Memory B cell (primary cell): ENCODE measurements around the gene LIN37.
A peak's percentile ranks its signal among the peaks of the same experiment; 100 is the strongest.

Experiments used
- ATAC-seq: fragments of 150-1000 bp; cut with Tn5 transposase; 2 replicates; pipeline ENCODE4 v1.10.0; 2021; ENCODE audit warnings: low read depth, mild to moderate bottlenecking, moderate library complexity
- DNase-seq, 2 donors: peaks; one replicate each; pipeline ENCODE4 v3.0.0; 2022; ENCODE audit warnings: low spot score in 2 of 2
- H3K27ac Mint-ChIP-seq: one replicate; pipeline ENCODE4 v1.8.0; 2022; ENCODE audit warnings: mild to moderate bottlenecking, moderate library complexity, mixed read lengths
- H3K27me3 Mint-ChIP-seq: one replicate; pipeline ENCODE4 v1.8.0; 2022; ENCODE audit warnings: mixed read lengths
- H3K36me3 Mint-ChIP-seq: one replicate; pipeline ENCODE4 v1.8.0; 2022; ENCODE audit warnings: mild to moderate bottlenecking, mixed read lengths
- H3K4me1 Mint-ChIP-seq: one replicate; pipeline ENCODE4 v1.8.0; 2022; ENCODE audit warnings: mixed read lengths
- H3K4me3 Mint-ChIP-seq: one replicate; pipeline ENCODE4 v1.8.0; 2022; ENCODE audit warnings: mild to moderate bottlenecking, moderate library complexity, mixed read lengths
- H3K9me3 Mint-ChIP-seq: one replicate; pipeline ENCODE4 v1.8.0; 2022; ENCODE audit warnings: mixed read lengths

LIN37 gene

DNA sequence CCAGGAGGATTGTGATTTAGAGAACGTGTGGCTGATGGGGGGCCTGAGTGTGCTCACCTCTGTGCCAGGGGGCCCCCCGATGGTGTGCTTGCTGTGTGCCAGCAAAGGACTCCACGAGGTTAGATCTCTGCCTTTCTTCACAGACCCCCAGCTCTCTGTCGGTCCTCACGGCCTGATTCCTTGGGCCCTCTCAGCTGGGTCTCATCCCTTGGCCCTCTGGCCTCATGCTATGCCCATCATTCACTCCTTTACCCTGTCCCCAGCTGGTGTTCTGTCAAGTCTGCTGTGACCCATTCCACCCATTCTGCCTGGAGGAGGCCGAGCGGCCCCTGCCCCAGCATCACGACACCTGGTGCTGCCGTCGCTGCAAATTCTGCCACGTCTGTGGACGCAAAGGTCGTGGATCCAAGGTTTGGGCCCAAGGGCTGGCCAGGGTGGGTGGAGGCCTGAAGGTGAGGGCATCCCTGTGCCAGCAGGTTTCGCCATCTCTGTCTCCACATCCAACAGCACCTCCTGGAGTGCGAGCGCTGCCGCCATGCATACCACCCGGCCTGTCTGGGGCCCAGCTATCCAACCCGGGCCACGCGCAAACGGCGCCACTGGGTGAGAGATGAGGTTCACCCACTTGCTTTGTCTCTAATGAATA lies 23.0 kb upstream of the LIN37 start:
- Mint-ChIP-seq H3K4me1 (peaks cover 5% of the 10 kb centered on the region), H3K4me3 (no peak overlapping the region), H3K9me3 (no peaks in the 10 kb centered on the region), H3K27me3 (no peaks in the 10 kb centered on the region), H3K36me3 (peaks cover 48% of the 10 kb centered on the region), H3K27ac (no peak overlapping the region)
- ATAC-seq (no peak), DNase-seq (no peak)

DNA sequence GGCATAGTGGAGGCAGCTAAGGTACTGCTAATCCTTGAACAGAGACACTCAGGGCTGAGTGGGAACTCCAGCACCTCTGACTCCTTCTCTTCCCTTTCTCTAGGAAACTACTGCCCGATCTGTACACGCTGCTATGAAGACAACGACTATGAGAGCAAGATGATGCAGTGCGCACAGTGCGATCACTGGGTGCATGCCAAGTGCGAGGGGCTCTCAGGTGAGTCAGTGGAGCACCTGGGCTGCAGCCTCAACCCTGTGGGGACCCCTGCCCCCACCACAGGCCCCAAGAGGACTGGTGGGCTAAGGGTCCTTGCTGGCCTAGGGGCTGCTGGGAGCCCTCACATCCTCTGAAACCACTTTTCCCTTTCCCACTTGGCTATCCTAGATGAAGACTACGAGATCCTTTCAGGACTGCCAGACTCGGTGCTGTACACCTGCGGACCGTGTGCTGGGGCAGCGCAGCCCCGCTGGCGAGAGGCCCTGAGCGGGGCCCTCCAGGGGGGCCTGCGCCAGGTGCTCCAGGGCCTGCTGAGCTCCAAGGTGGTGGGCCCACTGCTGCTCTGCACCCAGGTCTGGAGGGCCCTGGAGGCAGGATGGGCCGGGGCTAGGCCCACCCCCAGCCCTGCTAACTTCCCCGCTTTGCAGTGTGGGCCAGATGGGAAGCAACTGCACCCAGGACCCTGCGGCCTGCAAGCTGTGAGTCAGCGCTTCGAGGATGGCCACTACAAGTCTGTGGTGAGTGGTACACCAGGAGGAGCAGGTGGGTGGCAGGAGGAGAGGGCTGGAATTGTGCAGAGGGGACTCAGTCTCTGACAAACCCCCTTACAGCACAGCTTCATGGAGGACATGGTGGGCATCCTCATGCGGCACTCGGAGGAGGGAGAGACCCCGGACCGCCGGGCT lies 21.1 kb upstream of the LIN37 start:
- ATAC-seq (no peak), DNase-seq (no peak)
- Mint-ChIP-seq H3K4me3 (no peak overlapping the region), H3K27ac (peak overlapping the region; percentile 55), H3K27me3 (no peaks in the 10 kb centered on the region), H3K36me3 (peaks cover 49% of the 10 kb centered on the region), H3K9me3 (no peaks in the 10 kb centered on the region), H3K4me1 (peaks cover 7% of the 10 kb centered on the region)

DNA sequence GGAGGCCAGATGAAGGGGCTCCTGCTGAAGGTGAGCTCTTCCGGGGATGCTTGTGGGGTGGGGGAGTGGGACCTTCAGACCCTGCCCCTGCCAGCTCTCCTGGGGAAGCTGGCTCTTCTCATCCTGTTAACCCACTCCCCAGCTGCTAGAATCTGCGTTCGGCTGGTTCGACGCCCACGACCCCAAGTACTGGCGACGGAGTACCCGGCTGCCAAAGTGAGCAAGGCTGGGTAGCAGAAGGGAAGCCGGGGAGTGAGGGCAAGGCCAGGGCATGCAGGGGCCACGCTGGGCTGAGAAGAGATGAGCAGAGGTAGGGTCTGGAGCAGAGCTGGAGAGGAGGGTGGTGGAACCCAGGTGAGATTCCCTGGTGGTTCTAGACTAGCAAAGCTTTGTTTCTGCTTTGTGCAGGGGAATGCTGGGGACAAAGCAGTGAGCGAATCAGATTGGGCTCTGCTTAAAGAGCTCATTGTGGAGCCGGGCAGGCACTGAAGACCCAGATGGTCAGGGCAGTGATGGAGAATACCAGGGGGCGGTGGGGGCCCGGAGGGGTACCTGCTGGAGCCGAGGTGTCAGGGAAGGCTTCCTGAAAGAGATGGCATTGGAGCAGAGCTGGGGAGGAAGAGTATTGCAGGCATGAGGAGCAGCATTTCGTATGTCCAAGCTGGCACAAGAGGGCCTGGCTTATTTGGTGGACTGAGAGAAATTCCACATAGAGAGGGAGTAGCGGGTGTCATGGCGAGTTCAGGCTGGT lies 20.2 kb upstream of the LIN37 start:
- Mint-ChIP-seq H3K4me1 (peaks cover 7% of the 10 kb centered on the region), H3K36me3 (peaks cover 45% of the 10 kb centered on the region), H3K4me3 (no peak overlapping the region), H3K9me3 (no peaks in the 10 kb centered on the region), H3K27ac (peak overlapping the region; percentile 55), H3K27me3 (no peaks in the 10 kb centered on the region)
- no peak for ATAC-seq
- no peak for DNase-seq

DNA sequence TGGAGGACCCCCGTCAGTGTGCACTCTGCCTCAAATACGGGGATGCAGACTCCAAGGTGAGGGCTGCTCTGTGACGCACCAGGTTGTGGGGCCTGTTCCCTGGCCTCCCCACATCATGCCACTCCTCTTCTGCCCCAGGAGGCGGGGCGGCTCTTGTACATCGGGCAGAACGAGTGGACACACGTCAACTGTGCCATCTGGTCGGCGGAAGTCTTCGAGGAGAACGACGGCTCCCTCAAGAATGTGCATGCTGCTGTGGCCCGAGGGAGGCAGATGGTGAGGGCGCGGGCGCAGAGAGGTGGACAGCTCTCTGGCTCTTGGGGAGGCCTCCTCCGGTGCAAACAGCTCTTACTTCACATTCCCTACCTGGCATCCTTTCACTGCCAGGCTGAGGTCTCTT lies 19.4 kb upstream of the LIN37 start:
- Mint-ChIP-seq H3K4me3 (no peak overlapping the region), H3K27me3 (no peaks in the 10 kb centered on the region), H3K4me1 (peaks cover 8% of the 10 kb centered on the region), H3K27ac (no peak overlapping the region), H3K36me3 (peaks cover 41% of the 10 kb centered on the region), H3K9me3 (no peaks in the 10 kb centered on the region)
- DNase-seq (no peak), ATAC-seq (no peak)

DNA sequence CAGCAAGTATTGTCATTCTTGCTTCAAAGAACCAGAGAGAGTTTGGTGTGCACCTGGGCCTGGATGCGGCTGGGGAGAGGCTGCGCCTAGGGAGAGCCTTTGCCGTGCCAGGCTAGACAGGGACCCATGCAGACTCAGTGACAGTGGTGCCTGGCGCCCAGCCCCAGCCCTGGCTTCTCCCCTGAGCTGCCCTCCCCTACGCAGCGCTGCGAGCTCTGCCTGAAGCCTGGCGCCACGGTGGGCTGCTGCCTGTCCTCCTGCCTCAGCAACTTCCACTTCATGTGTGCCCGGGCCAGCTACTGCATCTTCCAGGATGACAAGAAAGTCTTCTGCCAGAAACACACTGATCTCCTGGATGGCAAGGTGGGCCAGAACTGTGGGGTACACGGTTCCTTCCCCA lies 18.6 kb upstream of the LIN37 start:
- Mint-ChIP-seq H3K27ac (no peak overlapping the region), H3K4me3 (no peak overlapping the region), H3K36me3 (peaks cover 44% of the 10 kb centered on the region), H3K9me3 (no peaks in the 10 kb centered on the region), H3K4me1 (peaks cover 12% of the 10 kb centered on the region), H3K27me3 (no peaks in the 10 kb centered on the region)
- DNase-seq, result no peak
- no peak for ATAC-seq

DNA sequence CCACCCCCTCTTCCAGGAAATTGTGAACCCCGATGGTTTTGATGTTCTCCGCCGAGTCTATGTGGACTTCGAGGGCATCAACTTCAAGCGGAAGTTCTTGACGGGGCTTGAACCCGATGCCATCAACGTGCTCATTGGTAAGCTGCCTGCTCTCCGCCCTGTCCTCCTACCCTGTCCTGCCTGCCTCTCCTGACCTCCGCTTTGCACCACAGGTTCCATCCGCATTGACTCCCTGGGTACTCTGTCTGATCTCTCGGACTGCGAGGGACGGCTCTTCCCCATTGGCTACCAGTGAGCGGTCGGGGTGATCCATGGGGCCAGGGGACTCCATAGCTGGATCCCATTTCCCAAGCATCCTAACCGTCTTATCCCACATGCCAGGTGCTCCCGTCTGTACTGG lies 18.1 kb upstream of the LIN37 start:
- Mint-ChIP-seq H3K4me1 (peaks cover 12% of the 10 kb centered on the region), H3K27me3 (no peaks in the 10 kb centered on the region), H3K27ac (peak overlapping the region; percentile 64), H3K4me3 (no peak overlapping the region), H3K9me3 (no peaks in the 10 kb centered on the region), H3K36me3 (peaks cover 45% of the 10 kb centered on the region)
- no peak for ATAC-seq
- DNase-seq, result no peak

DNA sequence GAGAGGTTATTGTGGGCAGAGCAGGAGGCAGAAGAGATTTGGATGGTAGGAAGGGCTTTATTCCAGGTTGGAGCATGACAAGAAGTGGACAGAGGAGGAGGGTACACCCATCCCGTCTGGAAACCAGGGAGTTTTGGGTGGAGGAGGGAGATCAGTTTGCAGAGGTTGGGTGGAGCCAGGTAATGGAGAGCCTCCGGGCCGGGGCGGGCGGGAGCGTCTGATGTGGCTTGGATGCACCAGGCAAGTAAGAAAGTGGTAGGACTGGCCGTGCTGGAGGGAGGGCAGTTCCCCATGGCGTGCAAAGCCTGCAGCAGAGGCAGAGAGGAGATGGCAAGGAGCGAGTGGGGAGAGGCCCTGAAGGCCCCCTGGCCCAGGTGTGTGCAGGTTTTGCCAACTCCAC lies 17.0 kb upstream of the LIN37 start:
- Mint-ChIP-seq H3K36me3 (peaks cover 42% of the 10 kb centered on the region), H3K4me3 (no peak overlapping the region)
- no peak for ATAC-seq

DNA sequence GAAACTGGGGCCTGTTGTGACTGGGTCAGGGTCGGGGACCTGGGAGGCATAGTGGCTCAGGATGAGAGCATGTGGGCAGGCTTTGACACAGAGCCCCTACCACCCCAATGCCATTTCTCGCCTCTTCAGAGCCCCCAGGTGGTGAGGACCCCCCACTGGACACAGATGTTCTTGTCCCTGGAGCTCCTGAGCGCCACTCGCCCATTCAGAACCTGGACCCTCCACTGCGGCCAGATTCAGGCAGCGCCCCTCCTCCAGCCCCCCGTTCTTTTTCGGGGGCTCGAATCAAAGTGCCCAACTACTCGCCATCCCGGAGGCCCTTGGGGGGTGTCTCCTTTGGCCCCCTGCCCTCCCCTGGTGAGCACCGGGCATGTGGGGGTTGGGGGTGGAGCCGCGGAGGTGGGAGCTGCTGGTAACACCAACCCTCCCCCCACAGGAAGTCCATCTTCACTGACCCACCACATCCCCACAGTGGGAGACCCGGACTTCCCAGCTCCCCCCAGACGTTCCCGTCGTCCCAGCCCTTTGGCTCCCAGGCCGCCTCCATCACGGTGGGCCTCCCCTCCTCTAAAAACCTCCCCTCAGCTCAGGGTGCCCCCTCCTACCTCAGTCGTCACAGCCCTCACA lies 16.5 kb upstream of the LIN37 start:
- H3K9me3 Mint-ChIP-seq, result no peaks in the 10 kb centered on the region
- H3K27me3 Mint-ChIP-seq, result no peaks in the 10 kb centered on the region
- peaks cover 12% of the 10 kb centered on the region for H3K4me1 Mint-ChIP-seq
- DNase-seq (no peak), ATAC-seq (no peak)
- no peak overlapping the region for H3K4me3 Mint-ChIP-seq
- peaks cover 44% of the 10 kb centered on the region for H3K36me3 Mint-ChIP-seq
- H3K27ac Mint-ChIP-seq, result no peak overlapping the region

More for the DNA sequence above, 17.0 kb upstream of the LIN37 start:
- H3K27me3 Mint-ChIP-seq, result no peaks in the 10 kb centered on the region
- no peak for DNase-seq
- H3K9me3 Mint-ChIP-seq, result no peaks in the 10 kb centered on the region
- peak overlapping the region; percentile 8 for H3K27ac Mint-ChIP-seq
- H3K4me1 Mint-ChIP-seq, result peaks cover 8% of the 10 kb centered on the region

DNA sequence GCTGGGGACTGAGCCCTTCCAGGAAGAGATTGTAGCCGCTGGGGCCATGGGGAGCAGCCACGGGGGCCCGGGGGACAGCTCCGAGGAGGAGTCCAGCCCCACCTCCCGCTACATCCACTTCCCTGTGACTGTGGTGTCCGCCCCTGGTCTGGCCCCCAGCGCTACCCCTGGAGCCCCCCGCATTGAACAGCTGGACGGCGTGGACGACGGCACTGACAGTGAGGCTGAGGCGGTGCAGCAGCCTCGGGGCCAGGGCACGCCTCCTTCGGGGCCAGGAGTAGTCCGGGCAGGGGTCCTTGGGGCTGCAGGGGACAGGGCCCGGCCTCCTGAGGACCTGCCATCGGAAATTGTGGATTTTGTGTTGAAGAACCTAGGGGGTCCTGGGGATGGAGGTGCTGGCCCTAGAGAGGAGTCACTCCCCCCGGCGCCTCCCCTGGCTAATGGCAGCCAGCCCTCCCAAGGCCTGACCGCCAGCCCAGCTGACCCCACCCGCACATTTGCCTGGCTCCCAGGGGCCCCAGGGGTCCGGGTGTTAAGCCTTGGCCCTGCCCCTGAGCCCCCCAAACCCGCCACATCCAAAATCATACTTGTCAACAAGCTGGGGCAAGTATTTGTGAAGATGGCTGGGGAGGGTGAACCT lies 15.7 kb upstream of the LIN37 start:
- H3K4me3 Mint-ChIP-seq, result no peak overlapping the region
- ATAC-seq (no peak), DNase-seq (no peak)
- H3K27me3 Mint-ChIP-seq, result no peaks in the 10 kb centered on the region
- H3K27ac Mint-ChIP-seq, result no peak overlapping the region
- no peaks in the 10 kb centered on the region for H3K9me3 Mint-ChIP-seq
- peaks cover 18% of the 10 kb centered on the region for H3K4me1 Mint-ChIP-seq
- H3K36me3 Mint-ChIP-seq, result peaks cover 45% of the 10 kb centered on the region

DNA sequence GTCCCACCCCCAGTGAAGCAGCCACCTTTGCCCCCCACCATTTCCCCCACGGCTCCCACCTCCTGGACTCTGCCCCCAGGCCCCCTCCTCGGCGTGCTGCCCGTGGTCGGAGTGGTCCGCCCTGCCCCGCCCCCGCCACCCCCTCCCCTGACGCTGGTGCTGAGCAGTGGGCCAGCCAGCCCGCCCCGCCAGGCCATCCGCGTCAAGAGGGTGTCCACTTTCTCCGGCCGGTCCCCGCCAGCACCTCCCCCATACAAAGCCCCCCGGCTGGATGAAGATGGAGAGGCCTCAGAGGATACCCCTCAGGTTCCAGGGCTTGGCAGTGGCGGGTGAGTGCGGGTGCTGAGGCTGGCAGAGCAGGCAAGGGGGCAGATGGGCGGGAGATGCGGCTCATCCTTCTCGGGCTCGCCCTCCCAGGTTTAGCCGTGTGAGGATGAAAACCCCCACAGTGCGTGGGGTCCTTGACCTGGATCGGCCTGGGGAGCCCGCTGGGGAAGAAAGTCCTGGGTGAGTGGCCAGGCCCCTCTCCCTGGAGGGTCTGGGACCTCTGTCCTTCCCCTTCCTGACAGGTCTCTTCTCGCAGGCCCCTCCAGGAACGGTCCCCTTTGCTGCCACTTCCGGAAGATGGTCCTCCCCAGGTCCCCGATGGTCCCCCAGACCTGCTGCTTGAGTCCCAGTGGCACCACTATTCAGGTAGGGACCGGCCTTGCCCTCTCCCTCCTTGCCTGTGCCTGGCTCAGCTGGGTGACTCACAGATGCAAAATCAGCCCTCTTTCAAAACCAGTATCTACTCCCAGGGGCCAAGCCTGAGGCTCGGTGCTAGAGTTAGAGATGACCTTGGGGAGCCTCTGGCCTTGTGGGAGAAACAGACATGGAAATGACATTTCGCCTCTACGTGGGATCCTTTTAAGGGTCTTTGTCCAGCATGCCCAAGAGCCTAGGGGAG lies 14.9 kb upstream of the LIN37 start:
- H3K27me3 Mint-ChIP-seq, result no peaks in the 10 kb centered on the region
- no peak for ATAC-seq
- no peaks in the 10 kb centered on the region for H3K9me3 Mint-ChIP-seq
- no peak for DNase-seq
- no peak overlapping the region for H3K4me3 Mint-ChIP-seq
- peaks cover 18% of the 10 kb centered on the region for H3K4me1 Mint-ChIP-seq
- peak overlapping the region; percentile 21 for H3K27ac Mint-ChIP-seq
- H3K36me3 Mint-ChIP-seq, result peaks cover 38% of the 10 kb centered on the region

DNA sequence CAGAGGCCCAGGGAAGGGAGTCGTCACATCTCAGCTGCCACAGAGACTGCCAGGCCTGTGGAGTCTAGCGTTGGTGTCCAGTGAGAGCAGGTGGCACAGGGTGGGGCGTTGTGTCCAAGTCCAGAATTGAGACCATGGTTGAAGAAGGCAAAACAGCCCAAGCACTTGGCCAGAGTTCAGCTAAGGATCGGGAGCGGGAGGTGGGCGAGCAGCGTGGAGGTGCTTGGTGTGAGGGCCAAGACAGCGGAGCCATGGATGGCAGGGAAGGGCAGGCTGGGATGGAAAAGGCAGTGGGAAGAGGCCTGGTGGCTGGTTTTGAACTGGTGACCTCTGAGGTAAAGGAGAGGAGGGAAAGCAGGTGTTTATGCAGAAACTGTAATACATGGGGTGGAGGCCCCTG lies 14.1 kb upstream of the LIN37 start:
- DNase-seq (no peak), ATAC-seq (no peak)
- no peak overlapping the region for H3K4me3 Mint-ChIP-seq
- peaks cover 18% of the 10 kb centered on the region for H3K4me1 Mint-ChIP-seq
- H3K27ac Mint-ChIP-seq, result peak overlapping the region; percentile 21
- H3K27me3 Mint-ChIP-seq, result no peaks in the 10 kb centered on the region
- H3K9me3 Mint-ChIP-seq, result no peaks in the 10 kb centered on the region
- peaks cover 34% of the 10 kb centered on the region for H3K36me3 Mint-ChIP-seq

DNA sequence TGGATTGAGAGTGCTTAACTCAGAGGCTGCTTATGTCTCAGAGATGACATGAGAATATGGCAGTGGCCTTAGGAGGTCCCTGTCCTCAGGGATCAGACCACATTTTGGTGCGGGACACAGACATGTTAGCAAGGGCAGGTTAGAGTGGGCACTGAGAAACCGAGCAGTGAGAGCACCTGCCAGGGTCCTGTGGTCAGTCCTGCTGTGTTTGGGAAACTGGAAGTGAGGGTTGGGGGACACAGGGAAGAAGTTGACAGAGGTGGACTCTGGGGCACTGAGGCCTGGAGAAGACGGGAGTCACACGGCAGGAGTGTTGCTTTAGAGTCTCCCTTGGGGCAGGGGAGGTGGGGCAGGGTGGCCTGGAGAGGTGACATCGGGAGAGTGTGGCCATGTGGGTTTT lies 13.5 kb upstream of the LIN37 start:
- Mint-ChIP-seq H3K36me3 (peaks cover 33% of the 10 kb centered on the region), H3K4me3 (no peak overlapping the region)
- no peak for ATAC-seq

More for the DNA sequence above, 13.5 kb upstream of the LIN37 start:
- Mint-ChIP-seq H3K27me3 (no peaks in the 10 kb centered on the region), H3K4me1 (peaks cover 23% of the 10 kb centered on the region), H3K27ac (no peak overlapping the region), H3K9me3 (no peaks in the 10 kb centered on the region)
- DNase-seq, result no peak
